K562 (cell line): ENCODE data around the gene PRSS57. TPM values are rescaled to one million over a fixed set of nuclear protein-coding genes. Genes with fewer than 3 reads are reported as not detected.

Source experiments
- ATAC-seq: fragments of 200-7000 bp; cut with Tn5 transposase; 3 replicates; pipeline ENCODE4 v1.9.1; 2020; ENCODE audit warnings: moderate library complexity
- BruUV-seq: library from RNA; stranded (reverse); fragments of 400-500 nt; replicated peaks from 2 replicates; lab custom pipeline; 2021; lab: Mats Ljungman, UMichigan
- CTCF ChIA-PET: fragments of 300-600 bp; formaldehyde crosslinking; extraction: SDS; loops from one replicate; lab custom pipeline; 2021; ENCODE audit warnings: low intra/inter-chr PET ratio; lab: Yijun Ruan, JAX
- POLR2A ChIA-PET: fragments of 300-600, 350-650 bp; sonication (Branson Sonifier 250); formaldehyde crosslinking; extraction: SDS; loops from one replicate; lab custom pipeline; 2021; ENCODE audit warnings: antibody characterized with exemption, inconsistent platforms; lab: Yijun Ruan, JAX
- DNase-seq, 4 experiments: peaks; one replicate each; pipeline versions ENCODE4 v3.0.0 to v3.0.0-alpha.2; 2011 to 2018; ENCODE audit warnings: low spot score in 3 of 4, mixed read lengths in 3 of 4; ENCODE audit errors: extremely low read depth in 1 of 4
- FAIRE-seq: peaks from 2 replicates; lab custom pipeline; 2011; peaks lifted over from hg19 to GRCh38; lab: Jason Lieb, UNC
- H2AFZ ChIP-seq: 2 replicates; pipeline ENCODE4 v1.6.0; 2011; ENCODE audit warnings: low read depth, low read length, control low read depth, inconsistent platforms
- H3K27ac ChIP-seq: fragments of 200-600 bp; 3 replicates; pipeline ENCODE4 v1.8.0; 2011; ENCODE audit warnings: low read depth, mild to moderate bottlenecking, control low read depth, inconsistent platforms, low read length, moderate library complexity, mixed read lengths; ENCODE audit errors: extremely low read depth
- H3K27me3 ChIP-seq, 2 experiments: fragments of 300-600 bp in 1 of 2; 2 replicates in 1 of 2; 3 replicates in 1 of 2; pipeline versions ENCODE4 v1.6.0 to v1.8.0; 2011; ENCODE audit warnings: inconsistent platforms in 2 of 2, low read length in 2 of 2, mild to moderate bottlenecking in 1 of 2, mixed read lengths in 1 of 2, moderate library complexity in 1 of 2; ENCODE audit not compliant: control insufficient read depth in 2 of 2, insufficient read depth in 2 of 2
- H3K36me3 ChIP-seq: fragments of 300-600 bp; 3 replicates; pipeline ENCODE4 v1.8.0; 2011; ENCODE audit warnings: mild to moderate bottlenecking, low read length, inconsistent platforms; ENCODE audit not compliant: control insufficient read depth, insufficient read depth
- H3K4me1 ChIP-seq, 2 experiments: fragments of 200-600 bp in 1 of 2; replicated peaks in 1 of 2; 2 replicates in 1 of 2; 3 replicates in 1 of 2; pipeline versions ENCODE4 v1.5.1 to v1.8.0; 2011; ENCODE audit warnings: inconsistent platforms in 2 of 2, low read length in 2 of 2, mild to moderate bottlenecking in 1 of 2, mixed read lengths in 1 of 2, moderate library complexity in 1 of 2; ENCODE audit not compliant: control insufficient read depth in 2 of 2, insufficient read depth in 2 of 2
- H3K4me2 ChIP-seq: 2 replicates; pipeline ENCODE4 v1.6.1; 2011; ENCODE audit warnings: low read length, control low read depth, inconsistent platforms, mixed read lengths; ENCODE audit not compliant: insufficient read depth
- H3K4me3 ChIP-seq: fragments of 200-600 bp; sonication (generic), shearing (Covaris generic); 2 replicates; pipeline ENCODE4 v1.5.1; 2016; ENCODE audit warnings: control low read depth, inconsistent platforms
- H3K79me2 ChIP-seq: fragments of 200-600 bp; 3 replicates; pipeline ENCODE4 v1.8.0; 2011; ENCODE audit warnings: low read length, inconsistent platforms; ENCODE audit not compliant: control insufficient read depth, insufficient read depth
- H3K9ac ChIP-seq, 2 experiments: 2 replicates each; pipeline versions ENCODE4 v1.6.0 to v1.6.1; 2011; ENCODE audit warnings: low read depth in 2 of 2, low read length in 2 of 2, control low read depth in 1 of 2, inconsistent platforms in 1 of 2, mild to moderate bottlenecking in 1 of 2, mixed read lengths in 1 of 2; ENCODE audit not compliant: insufficient read depth in 1 of 2
- H3K9me1 ChIP-seq: one replicate; pipeline ENCODE4 v1.6.0; 2011; ENCODE audit warnings: inconsistent platforms, mild to moderate bottlenecking, low read length, moderate library complexity; ENCODE audit not compliant: control insufficient read depth, insufficient read depth
- H3K9me3 ChIP-seq: replicated peaks from 2 replicates; pipeline ENCODE4 v1.5.1; 2011; ENCODE audit warnings: low read depth, low read length, inconsistent platforms; ENCODE audit not compliant: control insufficient read depth, insufficient read depth
- H4K20me1 ChIP-seq: replicated peaks from 2 replicates; pipeline ENCODE4 v1.6.1; 2011; ENCODE audit warnings: low read length, inconsistent platforms, mixed read lengths; ENCODE audit not compliant: control insufficient read depth, insufficient read depth
- HNRNPL ChIP-seq: fragments of 200-400 bp; formaldehyde crosslinking; IDR thresholded peaks from 2 replicates; pipeline ENCODE4 v1.6.1; 2017; ENCODE audit warnings: low read depth, mild to moderate bottlenecking, low read length
- NFRKB ChIP-seq: fragments of 450-650 bp; IDR thresholded peaks from 2 replicates; pipeline ENCODE4 v1.6.1; 2016; ENCODE audit warnings: low read depth
- POLR2G ChIP-seq: fragments of 200-400 bp; formaldehyde crosslinking; IDR thresholded peaks from 2 replicates; pipeline ENCODE4 v1.6.1; 2017; ENCODE audit warnings: low read depth, mild to moderate bottlenecking, antibody characterized with exemption, low read length, moderate library complexity
- RBM22 ChIP-seq: fragments of 200-400 bp; formaldehyde crosslinking; IDR thresholded peaks from 2 replicates; pipeline ENCODE4 v1.6.1; 2018; ENCODE audit warnings: low read length, low read depth; ENCODE audit not compliant: poor library complexity, severe bottlenecking
- WGBS: fragments of 100-300 bp; shearing (Covaris generic); methylation state at CpG from one replicate; pipeline ENCODE4 v1.1.6; 2016; ENCODE audit warnings: low coverage, mixed read lengths; ENCODE audit not compliant: insufficient coverage; ENCODE audit errors: missing lambda C conversion rate; 5-methylcytosine and 5-hydroxymethylcytosine counted together
- in situ Hi-C: fragments of 300-500 bp; cut with MboI; formaldehyde crosslinking; loops from 4 replicates; pipeline ENCODE4 v1.15.0; 2018; ENCODE audit warnings: inconsistent platforms, mixed read lengths
- intact Hi-C: fragments of 100-400 bp; cut with micrococcal nuclease; formaldehyde crosslinking; loops from 2 replicates; pipeline ENCODE4 v1.14.2; 2022
- polyA plus RNA-seq, 8 experiments: library from polyadenylated mRNA; depleted of rRNA in 4 of 8; stranded (reverse) in 5 of 8; unstranded in 3 of 8; fragments of >200 nt; fragmentation: Nextera tagmentation in 2 of 8; fragmentation: Illumina TruSeq in 1 of 8; extraction: Ambion mirVana in 2 of 8; extraction: Trizol in 1 of 8; gene quantifications; 2 replicates each; pipeline versions ENCODE4 v1.2.1 to v1.2.3, GENCODE V29; 2011 to 2014; ENCODE audit warnings: inconsistent platforms in 1 of 8, missing spikeins in 1 of 8
- total RNA-seq, 7 experiments: library from RNA; depleted of rRNA in 6 of 7; stranded (reverse); fragments of >200 nt in 6 of 7; fragmentation: Illumina TruSeq in 2 of 7; extraction: Trizol in 2 of 7; gene quantifications; 2 replicates each; pipeline versions ENCODE4 v1.2.1 to v1.2.3, GENCODE V29; 2011 to 2021; ENCODE audit warnings: low replicate concordance in 1 of 7

The PRSS57 gene
- total and polyA plus RNA-seq, 9 of the 15 experiments (the other 6 are each of a cell fraction or from before 2014, with no cell fraction given) = 0.06 to 2.5 (median 1.3) TPM; not detected in 3

DNA sequence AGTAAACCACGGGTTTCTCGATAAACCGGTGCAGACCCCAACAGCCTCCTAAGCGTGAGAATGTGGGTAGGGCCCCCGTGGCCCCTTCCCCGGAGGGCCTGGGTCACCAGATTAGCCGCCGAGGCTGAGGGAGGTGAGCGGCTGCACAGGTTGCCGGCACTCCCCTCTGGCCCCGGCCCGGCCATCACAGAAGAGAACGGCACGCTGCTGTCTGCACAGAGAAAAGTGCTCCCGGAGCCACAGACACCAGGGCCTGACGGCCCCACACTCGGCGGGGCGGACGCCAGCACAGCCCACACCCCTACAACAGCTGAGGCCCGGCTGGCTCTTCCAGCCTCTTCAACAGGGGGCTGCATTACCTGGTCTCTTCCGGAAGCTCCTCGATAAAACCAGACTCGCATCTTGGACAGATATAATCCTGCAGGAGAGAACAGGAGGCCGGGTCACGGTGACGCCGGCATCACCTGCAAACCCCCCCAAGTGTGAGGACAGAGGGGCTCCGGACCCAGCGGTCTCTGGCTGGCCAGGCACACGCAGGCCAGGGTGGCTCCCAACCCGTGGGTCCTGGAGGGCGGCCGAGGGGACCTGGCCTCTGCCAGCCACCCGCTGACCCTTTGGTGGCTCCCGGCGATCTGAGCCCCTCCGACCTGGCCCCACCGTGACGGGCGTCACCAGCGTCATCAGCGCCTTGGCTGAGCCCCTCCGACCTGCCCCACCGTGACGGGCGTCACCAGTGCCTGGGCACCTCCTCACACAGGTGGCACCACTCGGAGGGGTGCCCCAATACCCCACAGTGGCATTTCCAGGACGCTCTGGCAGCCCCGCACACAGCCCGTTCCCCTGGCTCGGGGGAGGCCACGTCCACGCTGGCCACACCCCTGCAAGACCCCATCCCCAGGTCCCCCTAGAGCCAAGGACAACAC lies 42.5 kb downstream of the PRSS57 start:
- peaks cover 91% of the 10 kb centered on the region; the same call in 2 of the 3 replicates for H3K36me3 ChIP-seq
- intact Hi-C loops (no loop called here), in situ Hi-C loops (no loop called here)
- H2AFZ ChIP-seq = no peak overlapping the region
- no peaks in the 10 kb centered on the region for H3K9me1 ChIP-seq
- DNase-seq = no peak
- ATAC-seq = no peak
- no peaks in the 10 kb centered on the region for H3K27me3 ChIP-seq
- H3K9me3 ChIP-seq = no peaks in the 10 kb centered on the region
- TF ChIP-seq HNRNPL = 0 out of 2 replicates have a peak, but pooled peaks have one; percentile 30
- TF ChIP-seq POLR2G = peak; percentile 10; the same call in 1 of the 2 replicates
- TF ChIP-seq NFRKB = no peak
- TF ChIP-seq RBM22 = peak; percentile 31
- no peak overlapping the region for H3K4me3 ChIP-seq
- no TSS peak for BruUV-seq
- FAIRE-seq = no peak
- H4K20me1 ChIP-seq = peaks cover 19% of the 10 kb centered on the region
- no peak overlapping the region for H3K4me2 ChIP-seq
- H3K9ac ChIP-seq = no peak overlapping the region
- ChIA-PET CTCF (no interaction called here), POLR2A (no interaction called here)
- H3K4me1 ChIP-seq = peaks cover 0 to 36% of the 10 kb centered on the region in 2 experiments; a peak in 2 of 5 replicates
- 94% methylated on average over 42 of the region's 54 CpGs for WGBS
- H3K27ac ChIP-seq = no peak overlapping the region
- peaks cover 55% of the 10 kb centered on the region for H3K79me2 ChIP-seq
